AG04450 (cell line): ENCODE data around the gene PSMG4. TPM values are rescaled to one million over a fixed set of nuclear protein-coding genes. Genes with fewer than 3 reads are reported as not detected.

Source experiments
- CTCF ChIA-PET: fragments of 300-600, 350-600 bp; formaldehyde crosslinking; extraction: SDS; loops from one replicate; lab custom pipeline; 2022; ENCODE audit warnings: antibody characterized with exemption, inconsistent platforms; lab: Charles Lee
- POLR2A ChIA-PET: fragments of 350-600 bp; formaldehyde crosslinking; extraction: SDS; loops from one replicate; lab custom pipeline; 2021; ENCODE audit warnings: antibody characterized with exemption, inconsistent platforms; lab: Yijun Ruan, JAX
- DNase-seq: peaks from one replicate; pipeline ENCODE4 v3.0.0-alpha.2; 2011; ENCODE audit warnings: low read depth, low spot score
- H3K27ac ChIP-seq: one replicate; pipeline ENCODE4 v1.5.1; 2012; ENCODE audit warnings: low read depth, low read length, control low read depth
- H3K27me3 ChIP-seq: one replicate; pipeline ENCODE4 v1.6.0; 2012; ENCODE audit warnings: low read length; ENCODE audit not compliant: control insufficient read depth, insufficient read depth
- H3K4me3 ChIP-seq: 2 replicates; pipeline ENCODE4 v1.5.1; 2011; ENCODE audit warnings: mild to moderate bottlenecking, low read depth, low read length, control low read depth
- H3K9me3 ChIP-seq: 2 replicates; pipeline ENCODE4 v1.5.1; 2012; ENCODE audit warnings: low read length; ENCODE audit not compliant: control insufficient read depth, insufficient read depth
- CTCF ChIP-seq: IDR thresholded peaks from 2 replicates; pipeline ENCODE4 v1.5.1; 2011; ENCODE audit warnings: low read depth, low read length, control low read depth, inconsistent platforms
- polyA plus RNA-seq: library from polyadenylated mRNA; depleted of rRNA; stranded (reverse); fragments of >200 nt; gene quantifications from 2 replicates; pipeline ENCODE4 v1.2.3, GENCODE V29; 2011

The PSMG4 gene
- polyA plus RNA-seq, 1 experiment: 15.8 TPM

DNA sequence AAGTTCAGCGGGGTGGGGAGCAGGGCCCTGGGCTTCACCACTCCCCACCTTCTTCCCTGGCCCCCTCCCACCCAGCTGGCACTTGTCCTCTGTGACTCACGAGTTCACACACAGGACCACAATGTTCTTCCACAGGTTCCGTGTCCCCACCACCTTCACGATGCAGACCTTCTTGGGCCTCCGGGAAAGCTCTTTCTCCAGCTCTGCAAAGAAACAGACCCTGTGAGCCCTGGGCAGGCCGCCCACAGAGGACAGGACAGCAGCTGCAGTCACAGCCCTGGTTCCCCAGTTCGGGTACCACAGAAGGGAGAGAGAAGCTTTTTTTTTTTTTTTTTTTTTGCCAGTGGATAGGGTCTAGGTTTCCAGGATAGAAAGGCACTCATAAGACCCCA lies 30.9 kb downstream of the PSMG4 start:
- CTCF ChIA-PET: interaction anchor here (0.5 to 1.0 kb wide), 2 partner anchors 8 to 121 kb away, joined by 3 to 4 read pairs; no protein-coding TSS in a partner anchor
- no peak overlapping the region for H3K4me3 ChIP-seq
- POLR2A ChIA-PET: interaction anchor here (0.6 kb wide), 1 partner anchor 47 kb away, joined by 5 read pairs; no protein-coding TSS in a partner anchor
- peaks cover 8% of the 10 kb centered on the region for H3K27me3 ChIP-seq
- no peak for DNase-seq
- H3K9me3 ChIP-seq: no peaks in the 10 kb centered on the region; the same call in 1 of the 2 replicates
- TF ChIP-seq CTCF: no peak
- H3K27ac ChIP-seq: no peak overlapping the region

DNA sequence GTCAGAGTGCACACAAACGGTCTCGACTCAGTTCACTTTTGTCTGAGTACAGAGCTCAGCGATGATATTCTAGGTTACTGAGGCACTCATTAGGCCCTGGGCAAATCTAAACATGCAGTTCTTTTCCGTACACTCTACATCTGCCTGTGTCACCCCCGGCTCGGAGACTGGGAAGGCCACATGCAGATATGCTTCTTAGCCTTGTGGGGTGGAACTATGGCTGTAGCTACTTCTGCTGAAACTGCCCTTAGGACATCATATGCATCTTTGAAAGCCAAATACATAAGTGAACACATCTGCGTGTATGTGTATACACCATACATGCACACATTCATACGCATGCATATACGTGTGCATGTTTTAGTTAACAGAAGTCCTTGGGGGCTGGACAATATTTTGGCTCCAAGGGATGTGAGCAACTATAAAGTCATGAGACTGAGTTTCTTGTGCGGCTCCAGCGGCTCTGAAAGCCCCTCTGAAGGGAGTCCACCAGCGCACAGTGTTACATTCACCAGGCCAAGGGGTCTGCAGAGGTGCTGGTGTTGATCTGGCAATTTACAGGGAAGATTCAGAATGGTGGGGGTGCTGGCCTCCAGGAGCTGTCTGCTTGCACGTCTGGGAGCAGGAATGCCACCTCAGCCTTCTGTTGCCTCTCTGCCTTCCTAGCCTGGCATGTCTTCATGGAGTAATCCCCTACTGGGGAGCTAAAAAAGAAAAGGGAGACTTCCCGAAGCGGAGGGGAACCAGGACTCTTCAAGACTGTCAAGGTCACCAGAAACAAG lies 31.6 kb downstream of the PSMG4 start:
- Histone ChIP-seq H3K9me3 (no peaks in the 10 kb centered on the region; the same call in 1 of the 2 replicates), H3K4me3 (no peak overlapping the region), H3K27ac (no peak overlapping the region), H3K27me3 (peaks cover 15% of the 10 kb centered on the region)
- CTCF ChIA-PET: interaction anchor here (0.5 to 1.0 kb wide), 2 partner anchors 8 to 120 kb away, joined by 3 to 4 read pairs; no protein-coding TSS in a partner anchor
- TF ChIP-seq CTCF: no peak
- DNase-seq: no peak
- POLR2A ChIA-PET: interaction anchor here (0.6 kb wide), 1 partner anchor 46 kb away, joined by 5 read pairs; no protein-coding TSS in a partner anchor

DNA sequence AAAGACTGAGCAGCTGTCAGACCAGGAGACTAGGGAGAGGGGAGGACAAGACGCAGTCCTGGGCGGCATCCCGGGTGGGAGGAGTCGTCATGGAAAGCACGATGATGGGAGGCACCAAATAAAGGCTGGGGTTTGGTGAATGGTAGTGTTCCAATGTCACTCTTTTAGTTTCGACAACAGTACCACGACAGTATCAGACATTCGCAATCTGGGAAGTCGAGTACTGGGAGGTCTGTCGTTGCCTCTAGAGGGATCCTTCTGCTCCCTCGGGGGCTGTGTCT lies 32.1 kb downstream of the PSMG4 start:
- Histone ChIP-seq H3K9me3 (no peaks in the 10 kb centered on the region; the same call in 1 of the 2 replicates), H3K4me3 (no peak overlapping the region), H3K27me3 (peaks cover 18% of the 10 kb centered on the region), H3K27ac (no peak overlapping the region)
- TF ChIP-seq CTCF: no peak
- ChIA-PET CTCF (interaction anchor here (1.4 kb wide), 1 partner anchor 9 kb away, joined by 4 read pairs; no protein-coding TSS in a partner anchor), POLR2A (no interaction called here)
- DNase-seq: no peak

GRCh38 chr6:3291346-3291745 lies 32.6 kb downstream of the PSMG4 start:
- POLR2A ChIA-PET: no interaction called here
- H3K27me3 ChIP-seq: peaks cover 20% of the 10 kb centered on the region
- CTCF ChIA-PET: interaction anchor here (0.6 to 1.4 kb wide), 3 partner anchors 9 to 441 kb away, joined by 3 to 6 read pairs (median 4); no protein-coding TSS in a partner anchor
- TF ChIP-seq CTCF: no peak
- H3K27ac ChIP-seq: no peak overlapping the region
- DNase-seq: no peak
- H3K9me3 ChIP-seq: no peaks in the 10 kb centered on the region; the same call in 1 of the 2 replicates
- H3K4me3 ChIP-seq: no peak overlapping the region

DNA sequence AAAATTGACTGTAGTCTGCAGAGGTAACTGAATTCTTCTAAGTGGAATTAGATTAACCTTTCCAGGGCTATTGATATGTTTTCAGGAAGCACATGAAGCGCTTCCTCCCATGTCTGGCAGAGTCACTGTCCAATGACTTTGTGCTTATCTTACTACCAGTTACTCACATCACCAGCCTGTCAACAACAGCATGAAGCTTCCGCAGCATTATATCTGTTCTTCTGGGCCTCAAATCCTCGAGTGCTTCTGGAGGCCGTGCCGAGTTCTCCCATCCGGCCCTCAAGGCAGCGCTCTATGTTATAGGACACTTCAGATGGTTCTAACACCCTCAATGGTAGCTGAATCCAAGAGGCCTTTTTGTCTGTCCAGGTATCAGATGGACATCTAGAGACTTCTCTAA lies 33.2 kb downstream of the PSMG4 start:
- DNase-seq: no peak
- no peak overlapping the region for H3K27ac ChIP-seq
- H3K4me3 ChIP-seq: no peak overlapping the region
- H3K9me3 ChIP-seq: no peaks in the 10 kb centered on the region; the same call in 1 of the 2 replicates
- H3K27me3 ChIP-seq: peaks cover 20% of the 10 kb centered on the region
- CTCF ChIA-PET: interaction anchor here (0.6 to 1.4 kb wide), 3 partner anchors 10 to 440 kb away, joined by 3 to 6 read pairs (median 4); no protein-coding TSS in a partner anchor
- POLR2A ChIA-PET: no interaction called here
- TF ChIP-seq CTCF: no peak
